Tibial artery (tissue), 4 donors: Measurements from ENCODE around the gene HABP2.

Experiments
- DNase-seq, 2 donors: peaks; one replicate each; pipeline ENCODE4 v3.0.0-alpha.2; 2019
- H3K27ac ChIP-seq, 2 donors: fragments of 200-600 bp; sonication (generic) in 1 of 2; 1 replicate in 1 of 2; 2 replicates in 1 of 2; pipeline ENCODE4 v1.5.1; 2018 to 2019; ENCODE audit warnings: mild to moderate bottlenecking in 1 of 2
- H3K27me3 ChIP-seq, 2 donors: fragments of 200-600 bp; sonication (generic) in 1 of 2; one replicate each; pipeline versions ENCODE4 v1.5.1 to v1.6.0; 2016 to 2019
- H3K36me3 ChIP-seq, 3 donors: fragments of 200-600 bp; sonication (generic) in 2 of 3; one replicate each; pipeline ENCODE4 v1.5.1; 2016 to 2019; ENCODE audit warnings: mild to moderate bottlenecking in 2 of 3
- H3K4me1 ChIP-seq, 4 donors: fragments of 200-600 bp; sonication (generic) in 2 of 4; 1 replicate in 3 of 4; 2 replicates in 1 of 4; pipeline ENCODE4 v1.5.1; 2016 to 2019
- H3K4me3 ChIP-seq, 2 donors: fragments of 200-600 bp; sonication (generic) in 1 of 2; 1 replicate in 1 of 2; 2 replicates in 1 of 2; pipeline ENCODE4 v1.5.1; 2018 to 2019; ENCODE audit warnings: mild to moderate bottlenecking in 2 of 2
- H3K9me3 ChIP-seq, 3 donors: fragments of 200-600 bp; sonication (generic) in 1 of 3; one replicate each; pipeline ENCODE4 v1.5.1; 2016 to 2019
- CTCF ChIP-seq, 2 experiments: fragments of 200-600 bp in 1 of 2; fragments of 450-650 bp in 1 of 2; IDR thresholded peaks; one replicate each; pipeline ENCODE4 v1.5.1; 2017 to 2019; ENCODE audit warnings: antibody characterized with exemption in 2 of 2, mild to moderate bottlenecking in 1 of 2, moderate library complexity in 1 of 2
- intact Hi-C: fragments of 100-400 bp; cut with DNase I; formaldehyde crosslinking; loops from one replicate; pipeline ENCODE4 v1.15.0; 2023; ENCODE audit warnings: low total_unique reads

HABP2 gene

GRCh38 chr10:113620936-113621335 lies 68.1 kb downstream of the HABP2 start:
- Histone ChIP-seq H3K27me3 (peaks cover 0 to 33% of the 10 kb centered on the region in 2 donors), H3K4me3 (no peak overlapping the region), H3K9me3 (no peaks in the 10 kb centered on the region), H3K27ac (no peak overlapping the region), H3K4me1 (no peaks in the 10 kb centered on the region), H3K36me3 (no peaks in the 10 kb centered on the region)
- no peak for TF ChIP-seq CTCF (IDR thresholded peaks at IDR 0.05)
- intact Hi-C loops = no loop called here
- no peak for DNase-seq

- H3K4me1 ChIP-seq = peaks cover 0 to 4% (median 1%) of the 10 kb centered on the region in 4 donors
- intact Hi-C loops = no loop called here
- no peak overlapping the region for H3K27ac ChIP-seq
- no peak for DNase-seq
- TF ChIP-seq CTCF (IDR thresholded peaks at IDR 0.05) = no peak
- peaks cover 0 to 33% of the 10 kb centered on the region in 2 donors for H3K27me3 ChIP-seq
- H3K36me3 ChIP-seq = no peaks in the 10 kb centered on the region
- H3K4me3 ChIP-seq = no peak overlapping the region
- no peaks in the 10 kb centered on the region for H3K9me3 ChIP-seq
Observed at GRCh38 chr10:113621799-113622198, 68.9 kb downstream of the HABP2 start.

GRCh38 chr10:113622831-113623230 lies 70.0 kb downstream of the HABP2 start:
- no peak for TF ChIP-seq CTCF (IDR thresholded peaks at IDR 0.05)
- Histone ChIP-seq H3K27me3 (peaks cover 0 to 24% of the 10 kb centered on the region in 2 donors), H3K9me3 (no peaks in the 10 kb centered on the region), H3K4me1 (peaks cover 0 to 15% (median 3%) of the 10 kb centered on the region in 4 donors), H3K36me3 (no peaks in the 10 kb centered on the region), H3K27ac (no peak overlapping the region), H3K4me3 (no peak overlapping the region)
- DNase-seq = no peak
- intact Hi-C loops = no loop called here

- no peak for TF ChIP-seq CTCF (IDR thresholded peaks at IDR 0.05)
- H3K9me3 ChIP-seq = no peaks in the 10 kb centered on the region
- DNase-seq = no peak
- no peaks in the 10 kb centered on the region for H3K36me3 ChIP-seq
- H3K27ac ChIP-seq = no peak overlapping the region
- H3K27me3 ChIP-seq = no peaks in the 10 kb centered on the region
- peaks cover 0 to 19% (median 4%) of the 10 kb centered on the region in 4 donors for H3K4me1 ChIP-seq
- no peak overlapping the region for H3K4me3 ChIP-seq
- intact Hi-C loops = no loop called here
Observed at GRCh38 chr10:113625461-113626186, 72.8 kb downstream of the HABP2 start.

GRCh38 chr10:113626809-113627355 lies 74.0 kb downstream of the HABP2 start:
- no peak for DNase-seq
- H3K27ac ChIP-seq = no peak overlapping the region
- peaks cover 0 to 19% (median 4%) of the 10 kb centered on the region in 4 donors for H3K4me1 ChIP-seq
- H3K4me3 ChIP-seq = no peak overlapping the region
- no peaks in the 10 kb centered on the region for H3K27me3 ChIP-seq
- no peaks in the 10 kb centered on the region for H3K9me3 ChIP-seq
- H3K36me3 ChIP-seq = no peaks in the 10 kb centered on the region
- intact Hi-C loops = no loop called here
- no peak for TF ChIP-seq CTCF (IDR thresholded peaks at IDR 0.05)
